GM13977 (cell line): ENCODE results near the gene SORCS1.
A peak's percentile ranks its signal among the peaks of the same experiment; 100 is the strongest.

ENCODE experiments used
- DNase-seq: peaks from one replicate; pipeline ENCODE4 v3.0.0; 2012; ENCODE audit warnings: low spot score
- in situ Hi-C: fragments of 300-500 bp; cut with MboI; formaldehyde crosslinking; loops from one replicate; pipeline ENCODE4 v1.12.0; 2022; ENCODE audit warnings: low sequenced_read_pairs, low pct_unique_long_range_greater_than_20kb, mixed read lengths, inconsistent platforms; ENCODE audit not compliant: unreplicated experiment
- TF ChIP-seq, protein P1 (sequence below): IDR thresholded peaks from 2 replicates; pipeline ENCODE4 v1.5.1; 2012; ENCODE audit warnings: mild to moderate bottlenecking, control low read depth; ENCODE audit not compliant: insufficient read depth; ENCODE audit errors: extremely low read depth, missing control alignments

Gene SORCS1

GRCh38 chr10:106595281-106595680, 569.2 kb downstream of the SORCS1 start:
- TF ChIP-seq, protein P1, sequence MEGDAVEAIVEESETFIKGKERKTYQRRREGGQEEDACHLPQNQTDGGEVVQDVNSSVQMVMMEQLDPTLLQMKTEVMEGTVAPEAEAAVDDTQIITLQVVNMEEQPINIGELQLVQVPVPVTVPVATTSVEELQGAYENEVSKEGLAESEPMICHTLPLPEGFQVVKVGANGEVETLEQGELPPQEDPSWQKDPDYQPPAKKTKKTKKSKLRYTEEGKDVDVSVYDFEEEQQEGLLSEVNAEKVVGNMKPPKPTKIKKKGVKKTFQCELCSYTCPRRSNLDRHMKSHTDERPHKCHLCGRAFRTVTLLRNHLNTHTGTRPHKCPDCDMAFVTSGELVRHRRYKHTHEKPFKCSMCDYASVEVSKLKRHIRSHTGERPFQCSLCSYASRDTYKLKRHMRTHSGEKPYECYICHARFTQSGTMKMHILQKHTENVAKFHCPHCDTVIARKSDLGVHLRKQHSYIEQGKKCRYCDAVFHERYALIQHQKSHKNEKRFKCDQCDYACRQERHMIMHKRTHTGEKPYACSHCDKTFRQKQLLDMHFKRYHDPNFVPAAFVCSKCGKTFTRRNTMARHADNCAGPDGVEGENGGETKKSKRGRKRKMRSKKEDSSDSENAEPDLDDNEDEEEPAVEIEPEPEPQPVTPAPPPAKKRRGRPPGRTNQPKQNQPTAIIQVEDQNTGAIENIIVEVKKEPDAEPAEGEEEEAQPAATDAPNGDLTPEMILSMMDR = no peak
- DNase-seq = no peak
- in situ Hi-C loops = no loop called here

- in situ Hi-C loops = no loop called here
- TF ChIP-seq, protein P1 = no peak
- DNase-seq = no peak
These were observed 570.6 kb downstream of the SORCS1 start for GRCh38 chr10:106593876-106594275.

DNA sequence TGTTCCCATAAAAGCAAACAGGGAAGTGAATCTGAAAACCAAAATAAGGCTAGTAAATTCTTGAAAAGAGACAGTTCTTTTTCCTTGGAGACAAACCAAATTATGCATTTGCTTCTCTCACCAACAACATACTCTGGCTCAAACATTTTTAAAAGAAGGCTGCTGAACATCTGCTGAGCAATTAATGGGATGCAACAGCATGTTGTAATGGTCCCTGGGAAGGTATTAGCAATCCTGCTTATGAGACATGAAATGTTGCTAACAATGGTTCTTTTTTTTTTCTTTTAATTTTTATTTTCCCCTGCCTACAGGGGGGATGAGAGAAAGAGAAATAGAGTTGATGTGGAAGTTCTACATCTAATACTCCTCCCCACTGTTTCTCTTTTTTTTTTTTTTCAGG, 572.1 kb downstream of the SORCS1 start:
- DNase-seq = no peak
- TF ChIP-seq, protein P1 = no peak

GRCh38 chr10:106582291-106582690, 582.2 kb downstream of the SORCS1 start:
- DNase-seq = no peak
- TF ChIP-seq, protein P1 = no peak
- in situ Hi-C loops = no loop called here

More for the DNA sequence above, 572.1 kb downstream of the SORCS1 start:
- in situ Hi-C loops = no loop called here

DNA sequence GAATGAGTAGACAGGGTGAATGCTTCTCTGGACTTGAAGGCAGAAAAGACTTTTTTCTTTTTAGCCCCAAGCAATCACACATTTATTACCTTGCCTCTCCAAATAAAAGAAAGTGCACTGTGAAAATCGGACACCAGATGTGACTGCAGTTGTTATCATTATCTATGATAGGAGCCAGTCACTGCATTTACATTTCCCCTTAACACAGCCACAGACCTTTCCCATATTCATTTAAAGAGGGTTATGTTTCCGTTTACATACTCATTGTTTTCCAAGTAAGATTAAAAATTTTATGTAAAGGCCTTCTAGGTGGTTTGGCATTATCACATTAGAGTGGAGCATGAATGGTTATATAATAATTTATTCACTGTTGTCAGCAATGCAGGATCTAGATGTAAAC, 586.8 kb downstream of the SORCS1 start:
- DNase-seq = no peak
- TF ChIP-seq, protein P1 = no peak
- in situ Hi-C loops = no loop called here

DNA sequence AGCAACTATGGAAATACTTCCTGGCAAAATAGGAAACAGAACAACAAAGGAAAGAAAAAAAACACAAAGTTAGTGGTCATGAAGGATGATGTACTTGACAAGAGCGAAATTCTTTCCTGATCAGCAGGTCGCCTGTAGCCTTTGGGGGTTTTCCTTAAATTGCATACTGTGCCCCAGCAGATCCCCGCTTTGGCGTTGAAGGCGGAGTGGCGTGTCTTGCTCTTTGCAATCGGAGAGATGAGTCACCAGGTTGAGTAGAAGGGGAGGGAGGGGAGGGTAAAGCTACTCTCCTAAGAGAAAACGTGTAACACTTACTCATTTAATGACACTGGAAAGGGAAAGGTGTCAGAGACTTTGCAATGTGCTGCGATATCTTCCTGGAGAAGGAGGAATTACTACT, 587.2 kb downstream of the SORCS1 start:
- no peak for DNase-seq
- TF ChIP-seq, protein P1 = no peak
- in situ Hi-C loops = no loop called here

- TF ChIP-seq, protein P1 = no peak
- DNase-seq = peak; percentile 9
- in situ Hi-C loops = no loop called here
These were observed 588.0 kb downstream of the SORCS1 start for GRCh38 chr10:106576534-106576933.
